GM19438 (cell line): ENCODE measurements around the gene ADCY1.

ENCODE experiments used
- ATAC-seq: cut with Tn5 transposase; IDR thresholded peaks from one replicate; pipeline ENCODE4 v1.9.1; 2021; ENCODE audit warnings: low read depth; ENCODE audit not compliant: unreplicated experiment

Gene ADCY1

GRCh38 chr7:45708046-45708950 is 134.1 kb downstream of the ADCY1 start:
- no peak for ATAC-seq

DNA sequence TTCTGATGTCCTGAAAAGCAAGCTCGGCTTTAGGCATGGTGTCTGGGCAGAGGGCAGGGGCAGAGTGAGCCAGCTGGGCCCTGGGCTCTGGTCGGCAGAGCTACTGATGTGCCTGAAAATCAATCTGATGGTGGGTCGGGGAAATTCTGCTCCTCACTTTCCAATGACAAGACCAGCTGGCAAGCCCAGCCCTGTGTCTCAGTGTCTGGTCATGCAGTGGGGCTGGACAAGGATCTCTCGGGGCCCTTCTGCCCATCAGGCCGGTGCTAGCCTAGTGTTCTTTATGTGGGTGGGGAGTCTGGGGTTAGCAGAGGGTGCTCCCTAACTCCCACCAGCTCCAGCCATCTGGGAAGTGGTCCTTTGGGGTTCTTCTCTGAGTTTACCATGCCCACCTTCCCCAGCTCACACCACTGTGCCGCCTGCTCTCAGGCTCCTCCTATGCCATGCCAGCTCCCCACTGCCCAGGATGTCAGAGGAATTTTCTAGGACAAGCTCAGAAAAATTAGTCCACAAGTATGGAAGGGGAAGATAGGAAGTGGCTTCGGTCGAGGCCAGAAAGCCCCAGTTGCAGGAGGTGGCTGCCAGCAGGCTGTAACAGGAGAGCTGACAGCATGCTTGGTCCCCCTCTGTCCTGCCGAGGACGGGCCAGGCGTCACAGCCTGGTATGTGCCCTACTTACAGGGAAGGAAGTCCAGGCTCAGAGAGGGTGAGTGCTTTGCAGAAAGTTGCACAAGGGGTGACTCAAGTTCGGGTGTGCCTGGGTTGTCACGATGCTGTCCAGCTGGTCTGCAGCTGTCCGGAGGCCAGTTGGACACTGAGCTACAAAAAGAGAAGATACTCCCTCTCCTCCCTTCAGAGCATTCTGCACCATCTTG is 135.2 kb downstream of the ADCY1 start:
- no peak for ATAC-seq

DNA sequence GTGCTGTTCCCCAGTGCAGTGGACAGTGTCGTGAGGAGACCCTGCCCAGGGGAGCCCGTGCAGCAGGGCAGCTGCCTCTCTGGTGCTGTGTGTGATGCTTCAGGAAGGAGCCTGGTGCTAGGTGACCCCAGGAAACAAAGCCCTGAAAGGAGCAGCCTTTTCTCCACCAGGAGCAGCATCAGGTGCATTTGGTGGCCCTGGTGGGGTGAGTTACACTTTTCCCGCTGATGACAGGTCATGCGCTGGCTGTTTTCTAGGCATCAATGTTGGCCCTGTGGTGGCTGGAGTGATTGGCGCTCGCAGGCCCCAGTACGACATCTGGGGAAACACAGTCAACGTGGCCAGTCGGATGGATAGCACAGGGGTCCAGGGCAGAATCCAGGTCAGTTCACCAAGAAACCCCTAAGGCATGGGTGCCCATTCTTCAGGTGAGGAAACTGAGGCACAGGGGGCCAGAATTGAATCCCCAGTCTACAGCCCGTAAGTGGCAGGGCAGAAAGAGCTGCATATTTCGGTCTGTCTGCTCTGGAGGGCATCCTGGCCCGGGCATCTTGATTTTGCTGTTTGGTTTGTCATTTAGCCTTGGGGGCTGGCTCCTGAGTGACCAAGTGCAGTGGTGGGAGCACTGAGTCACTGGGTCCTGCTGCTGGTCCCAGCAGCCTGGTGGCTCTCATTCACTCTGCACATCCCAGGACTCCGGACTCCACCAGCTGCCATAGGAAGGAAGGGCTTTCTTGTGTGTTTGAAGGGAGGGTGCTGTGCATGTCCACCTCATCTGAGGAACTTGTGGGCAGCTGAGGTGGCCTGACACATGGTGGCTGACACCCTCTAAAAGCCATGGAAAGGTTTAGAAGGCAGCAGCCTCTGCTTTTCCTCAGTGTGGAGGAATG is 136.3 kb downstream of the ADCY1 start:
- ATAC-seq = no peak

- ATAC-seq = no peak
Observed at GRCh38 chr7:45711161-45711490, 137.0 kb downstream of the ADCY1 start.

- no peak for ATAC-seq
Observed at GRCh38 chr7:45712057-45712689, 138.0 kb downstream of the ADCY1 start.

DNA sequence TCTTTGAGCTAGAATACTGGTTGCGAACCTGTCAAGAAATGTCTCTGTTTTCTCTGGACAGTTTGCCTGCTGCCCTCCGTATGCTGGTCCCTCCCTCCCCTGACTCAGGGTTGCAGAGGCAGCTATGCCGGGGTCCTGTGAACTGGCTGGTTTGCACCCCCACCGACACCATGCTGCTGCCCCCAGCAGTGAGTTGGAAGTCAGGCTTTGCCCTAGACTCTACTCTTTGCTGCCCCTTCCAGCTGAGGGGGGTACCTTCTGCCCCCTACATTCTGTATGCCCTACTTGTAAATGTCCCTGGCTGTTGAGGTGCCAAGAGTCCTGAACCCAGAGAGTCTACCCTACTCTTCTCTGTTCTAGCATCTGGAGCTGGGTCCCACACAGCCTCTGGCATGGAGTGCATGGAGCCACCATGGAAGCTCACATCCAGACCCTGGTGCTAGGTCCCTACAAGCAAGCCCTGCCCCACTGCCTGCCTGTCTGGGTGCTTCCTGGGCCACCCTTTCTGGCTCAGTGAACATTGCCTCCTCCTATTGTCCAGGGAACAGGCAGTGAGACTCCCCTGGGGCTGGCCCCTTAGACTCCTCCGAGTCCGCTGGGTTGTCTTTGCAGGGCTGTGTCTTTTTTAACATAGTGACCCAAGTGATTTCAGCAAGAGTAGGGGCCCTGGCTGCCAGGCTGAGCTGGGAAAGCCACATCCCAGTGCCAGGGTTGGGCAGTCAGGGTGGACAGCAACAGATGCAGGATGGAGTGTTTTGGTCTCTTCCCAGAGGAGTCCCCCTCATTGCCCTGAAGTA is 138.9 kb downstream of the ADCY1 start:
- ATAC-seq = no peak

DNA sequence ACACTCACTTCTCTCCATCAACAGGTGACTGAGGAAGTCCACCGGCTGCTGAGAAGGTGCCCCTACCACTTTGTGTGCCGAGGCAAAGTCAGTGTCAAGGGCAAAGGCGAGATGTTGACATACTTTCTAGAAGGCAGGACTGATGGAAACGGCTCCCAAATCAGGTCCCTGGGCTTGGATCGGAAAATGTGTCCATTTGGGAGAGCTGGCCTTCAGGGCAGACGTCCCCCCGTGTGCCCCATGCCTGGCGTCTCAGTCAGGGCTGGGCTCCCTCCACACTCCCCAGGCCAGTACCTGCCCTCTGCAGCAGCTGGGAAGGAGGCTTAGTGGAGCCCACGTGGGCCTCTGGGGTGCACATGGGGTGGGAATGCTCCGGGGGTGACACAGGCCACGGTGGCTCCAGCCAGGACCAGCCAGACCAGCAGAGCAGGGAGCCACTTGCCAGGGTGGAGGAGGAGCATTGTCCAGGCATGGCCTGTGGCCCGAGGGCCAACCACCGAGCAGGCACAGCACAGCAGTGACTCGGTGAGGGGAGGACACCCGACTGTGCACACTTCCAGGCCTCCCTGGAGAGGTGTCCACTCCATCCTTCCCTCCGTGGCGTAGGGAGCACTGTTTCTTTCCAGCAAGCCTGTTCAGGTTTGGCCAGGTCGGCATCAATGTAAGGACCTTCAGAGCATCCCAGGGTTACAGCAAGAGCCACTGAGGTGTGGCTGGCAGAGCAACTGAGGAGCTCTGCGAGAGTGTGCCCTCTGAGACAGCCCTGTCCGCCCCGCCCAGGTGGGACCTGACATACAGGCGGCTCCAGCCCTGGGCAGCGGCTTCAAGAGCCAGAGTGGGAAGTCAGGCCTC is 139.7 kb downstream of the ADCY1 start:
- no peak for ATAC-seq

GRCh38 chr7:45714521-45714820 is 140.3 kb downstream of the ADCY1 start:
- no peak for ATAC-seq

DNA sequence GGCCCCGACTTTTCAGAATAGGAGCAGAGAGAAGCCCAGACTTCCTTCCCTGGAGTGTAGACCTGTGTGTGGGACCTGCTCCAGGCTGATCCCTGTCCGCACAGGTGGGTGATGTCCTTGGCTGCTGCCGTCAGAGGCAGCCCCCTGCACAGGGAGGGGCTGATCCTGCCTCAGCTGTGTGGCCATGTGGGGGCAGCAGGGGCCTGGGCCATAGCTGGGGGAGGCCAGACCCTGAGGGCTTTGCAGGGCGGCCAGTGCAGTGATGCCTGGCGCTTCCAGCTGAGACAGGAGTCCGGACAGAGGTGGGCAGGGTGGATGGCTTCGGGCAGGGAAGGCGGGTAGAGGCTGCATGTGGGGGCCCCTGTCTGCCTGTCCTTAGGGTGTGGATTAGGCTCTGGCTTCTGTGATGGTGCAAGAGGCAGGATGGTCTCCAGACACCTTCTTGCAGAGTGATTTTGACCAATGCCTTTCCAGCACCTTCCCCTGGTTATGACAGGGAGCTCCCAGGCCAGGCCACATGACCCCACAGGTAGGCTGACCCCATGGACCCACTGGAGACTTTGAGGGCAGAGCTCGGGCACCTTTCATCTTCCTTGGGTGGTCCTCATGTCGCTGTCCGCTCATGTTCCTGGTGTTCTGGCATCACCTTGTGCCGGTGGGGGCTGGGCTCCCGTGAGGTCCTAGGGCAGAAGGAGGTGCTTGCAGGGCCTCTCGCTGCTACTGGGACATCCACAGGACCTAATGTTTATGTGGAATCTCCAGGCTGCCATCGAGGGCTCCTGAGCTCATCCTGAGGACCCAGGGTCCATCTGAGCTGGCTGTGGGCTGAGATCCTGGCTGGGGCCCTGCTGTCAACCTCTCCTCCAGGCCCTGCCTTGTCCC is 141.5 kb downstream of the ADCY1 start:
- no peak for ATAC-seq

DNA sequence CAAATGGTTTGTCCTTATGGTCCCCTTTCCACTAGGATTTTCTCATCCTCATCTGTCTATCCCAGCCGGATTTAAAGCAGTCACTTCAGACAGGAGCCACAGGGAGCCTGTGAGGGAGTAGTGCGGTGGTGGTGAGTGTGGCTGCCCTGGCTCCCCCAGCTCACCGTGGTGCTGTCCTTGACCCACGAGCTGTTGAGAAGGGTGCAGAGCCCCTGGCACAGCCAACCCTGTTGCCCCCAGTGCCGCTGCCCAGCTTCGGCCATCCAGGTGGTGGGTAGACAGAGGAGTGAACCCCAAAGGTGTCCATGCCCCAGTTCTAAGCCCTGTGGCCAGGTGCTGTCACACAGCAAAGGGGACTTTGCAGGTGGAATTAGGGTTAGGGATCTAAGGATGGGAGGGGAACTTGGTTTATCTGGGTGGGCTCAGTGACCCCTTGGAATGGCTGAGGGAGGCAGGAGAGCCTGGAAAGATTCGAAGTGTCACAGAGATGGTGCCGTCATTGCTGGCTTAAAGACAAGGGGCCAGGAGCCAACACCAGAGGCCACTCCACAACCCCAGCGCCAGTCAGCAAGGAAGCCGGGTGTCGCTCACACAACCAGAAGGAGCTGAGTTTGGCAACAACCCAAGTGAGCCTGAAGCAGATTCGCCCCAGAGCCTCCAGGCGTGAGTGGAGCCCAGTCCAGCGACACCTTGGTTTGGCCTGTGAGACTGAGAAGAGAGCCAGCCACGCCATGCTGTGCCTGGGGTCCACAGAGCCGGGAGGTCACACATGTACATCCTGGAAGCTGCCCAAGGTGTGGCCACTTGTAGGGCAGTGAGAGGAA is 142.4 kb downstream of the ADCY1 start:
- no peak for ATAC-seq

DNA sequence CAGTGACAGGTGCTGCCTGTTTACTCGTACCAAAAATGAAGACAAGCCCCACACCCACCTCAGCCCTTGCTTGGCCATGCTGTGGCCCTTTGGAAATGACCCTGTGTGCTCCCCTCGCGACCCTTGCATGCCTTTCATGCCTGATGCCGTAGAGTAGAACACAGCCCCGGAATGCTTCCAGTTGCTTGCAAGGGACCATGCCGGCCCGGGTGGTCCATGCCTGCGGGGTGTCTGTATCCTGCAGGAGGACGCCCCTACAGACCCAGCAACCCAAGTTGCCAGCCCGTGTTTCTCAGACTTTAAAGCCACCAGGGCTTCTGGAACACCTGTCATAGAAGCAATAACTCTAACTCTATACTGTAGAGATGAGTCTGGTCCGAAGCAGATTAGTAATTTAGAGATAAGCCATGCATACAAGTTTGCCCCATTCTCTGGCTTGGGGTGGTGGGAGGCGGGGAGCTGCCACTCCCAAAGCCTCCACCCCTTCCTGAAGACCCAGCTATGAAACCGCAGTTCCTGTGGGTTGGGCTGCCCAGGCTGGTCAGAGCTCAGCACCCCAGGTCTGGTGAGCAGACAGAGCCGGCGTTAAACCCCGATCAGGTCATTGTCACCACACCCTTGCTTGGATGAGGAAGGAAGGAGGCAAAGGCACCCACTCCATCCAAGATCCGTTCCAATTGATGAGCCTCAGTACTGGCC is 143.5 kb downstream of the ADCY1 start:
- no peak for ATAC-seq

DNA sequence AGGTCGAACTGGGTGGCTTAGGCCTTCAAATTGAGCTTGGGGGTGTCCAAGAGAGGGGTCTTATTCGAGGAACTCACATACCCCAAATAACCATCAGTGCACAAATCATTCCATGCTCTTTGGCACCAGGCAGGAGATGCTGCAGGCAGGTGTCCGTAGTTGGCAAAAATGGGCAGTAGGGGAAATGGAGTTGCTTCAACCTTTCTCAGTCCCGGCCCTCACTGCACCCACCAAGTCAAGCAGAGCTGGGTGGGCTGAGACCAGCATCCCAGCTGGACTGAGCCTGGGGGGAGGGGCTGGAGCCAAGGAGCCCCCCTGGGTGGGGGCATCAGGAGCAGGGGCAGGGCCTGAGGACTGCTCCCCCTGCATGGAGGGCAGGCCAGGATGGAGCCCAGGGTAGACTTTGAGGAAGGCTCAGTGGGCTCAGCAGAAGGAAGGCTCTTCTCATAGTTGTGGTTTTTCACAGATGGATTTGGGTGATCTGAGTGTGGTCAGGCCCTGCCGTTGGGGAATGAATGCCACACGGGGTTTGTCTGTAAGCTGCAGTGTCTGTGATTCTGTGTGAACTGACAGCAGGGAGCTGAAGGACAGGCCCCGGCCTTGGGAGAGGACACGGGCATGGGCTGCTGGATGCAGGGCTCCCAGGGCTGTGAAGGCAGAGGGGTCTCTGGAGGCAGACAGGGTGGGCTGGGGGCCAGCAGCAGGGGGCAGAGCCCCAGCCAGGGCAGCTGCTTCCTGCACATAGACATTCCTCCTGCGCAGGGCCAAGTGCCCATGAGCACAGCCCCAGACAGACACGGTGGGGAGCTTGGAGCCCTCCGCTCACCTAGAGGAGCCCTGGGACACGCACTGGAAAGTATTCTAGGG is 144.5 kb downstream of the ADCY1 start:
- no peak for ATAC-seq

DNA sequence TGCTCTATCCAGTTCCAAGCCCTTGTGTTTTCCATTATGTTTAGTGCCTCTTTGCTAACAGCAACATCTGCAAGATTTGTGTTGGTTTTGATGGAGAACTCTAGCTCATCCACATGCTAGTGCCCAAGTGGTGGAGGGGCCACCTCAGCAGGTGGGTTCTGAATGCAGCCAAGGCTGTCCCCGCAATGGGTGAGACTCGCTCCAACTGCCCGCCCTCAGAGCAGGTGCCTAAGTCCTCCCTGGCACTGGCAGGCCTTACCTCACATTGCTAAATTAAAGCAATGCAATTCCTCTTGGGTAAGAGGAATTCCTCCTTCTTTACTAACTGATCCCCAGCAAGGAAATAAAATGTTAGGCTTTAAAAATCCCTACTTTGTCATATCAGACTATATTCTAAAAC is 146.8 kb downstream of the ADCY1 start:
- ATAC-seq = no peak

DNA sequence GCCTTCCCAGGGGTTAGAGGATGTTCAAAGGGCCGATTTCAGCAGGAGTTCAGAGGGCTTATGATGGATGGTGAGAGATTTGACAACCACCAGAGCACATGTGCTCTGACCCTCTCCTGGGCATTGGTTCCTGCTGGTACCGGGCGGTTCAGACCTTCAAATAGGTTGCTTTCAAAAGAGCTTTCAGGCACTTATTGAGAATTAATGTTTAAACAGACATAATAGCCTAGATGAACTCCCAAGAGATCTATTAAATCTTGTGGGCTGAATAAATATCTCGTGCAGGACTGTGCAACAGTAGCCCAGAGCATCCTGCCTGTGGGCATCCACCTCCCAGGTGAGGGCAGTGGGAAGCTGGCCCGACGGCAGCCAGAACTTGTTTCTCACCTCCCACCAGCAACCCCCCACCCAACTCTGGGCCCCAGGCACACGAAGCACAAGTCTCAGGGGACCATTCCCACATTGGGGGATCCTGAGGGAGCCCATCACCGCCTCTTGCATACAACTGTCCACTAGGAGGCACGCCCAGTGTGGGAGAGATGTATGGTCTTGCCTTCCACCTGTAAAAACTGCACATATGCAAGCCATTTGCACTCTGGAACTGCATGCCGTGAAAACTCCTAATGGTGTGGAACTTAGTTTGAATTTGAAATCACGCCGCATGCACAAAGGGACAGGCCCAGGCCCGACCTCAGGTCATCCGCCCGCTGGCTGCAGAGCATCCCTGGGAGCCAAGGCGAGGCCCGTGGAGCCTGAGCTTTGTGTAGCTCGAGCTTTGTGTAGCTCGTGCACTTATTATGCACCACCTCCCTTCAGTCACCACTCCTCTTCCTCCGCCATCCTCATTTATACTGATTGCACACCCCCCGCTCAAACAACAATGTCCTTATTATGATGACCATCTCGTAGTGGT is 147.8 kb downstream of the ADCY1 start:
- ATAC-seq = no peak
